CD4-positive, alpha-beta T cell treated with Interleukin-4 for 1 hour (primary cell): Measurements from ENCODE around the gene KLC3.
A peak's percentile ranks its signal among the peaks of the same experiment; 100 is the strongest.
"Not testable (repeated sequence)": the region's sequence is repeated elsewhere in the genome, so short reads cannot be mapped to it uniquely, and the experiment has no call there.

Experiments used
- DNase-seq, 2 donors: peaks; one replicate each; pipeline ENCODE4 v3.0.0-alpha.2; 2020 to 2022

KLC3 gene

DNA sequence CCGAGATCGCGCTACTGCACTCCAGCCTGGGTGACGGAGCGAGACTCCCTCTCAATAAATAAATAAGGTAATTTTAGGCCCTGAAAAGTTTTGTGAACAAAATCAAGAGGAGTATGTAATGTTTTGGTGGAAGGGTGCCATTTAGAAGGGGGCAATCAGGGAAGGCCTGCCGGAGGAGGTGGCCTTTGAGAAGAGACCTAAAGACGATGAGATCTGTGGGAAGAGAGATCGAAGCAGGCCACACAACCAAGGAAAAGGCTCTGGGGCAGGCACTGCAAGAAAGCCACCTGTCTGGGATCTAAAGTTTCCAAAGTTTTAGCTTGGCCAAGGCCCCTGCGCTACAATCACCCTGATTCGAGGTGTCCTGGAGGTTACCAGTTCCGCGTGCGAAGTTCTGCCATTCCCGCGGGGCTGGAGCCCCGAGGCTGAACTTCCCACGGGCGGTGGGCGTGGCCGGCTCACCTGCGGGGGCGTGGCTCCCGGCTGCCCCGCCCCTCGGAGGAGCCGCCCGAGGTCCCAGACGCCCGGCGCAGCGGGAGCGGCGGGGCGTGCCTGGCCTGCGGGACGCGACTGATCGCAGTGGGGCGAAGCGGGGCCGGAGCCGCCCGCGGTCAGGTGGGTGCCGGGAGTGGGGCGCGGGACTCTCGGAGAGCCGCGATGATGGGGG lies at the start of gene KLC3:
Gene KLC3, plus strand, starts transcription at position 519 of the 667 bp plus-strand sequence. CDS start 4,792 bp downstream, outside the sequence.
- peak in 1 of 2 donors; percentile 23 for DNase-seq

DNA sequence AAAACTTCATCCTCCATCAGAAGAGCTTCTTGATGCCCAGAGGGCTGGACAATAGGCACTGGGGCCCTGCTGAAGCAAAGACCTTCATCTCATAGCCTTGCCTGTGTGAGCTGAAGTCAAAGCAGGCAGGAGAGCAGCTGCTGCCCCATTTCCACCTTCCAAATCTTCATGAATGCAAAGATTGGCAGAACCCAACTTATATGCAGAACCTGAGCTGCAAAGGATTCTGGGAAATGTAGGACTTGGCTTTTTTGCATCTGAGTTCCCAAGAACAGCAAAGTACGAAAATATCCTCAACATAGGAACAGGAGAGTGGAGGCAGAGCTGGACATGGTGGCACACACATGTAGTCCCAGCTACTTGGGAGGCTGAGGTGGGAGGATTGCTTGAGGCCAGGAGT lies 48.7 kb upstream of the KLC3 start:
- no peak for DNase-seq

DNA sequence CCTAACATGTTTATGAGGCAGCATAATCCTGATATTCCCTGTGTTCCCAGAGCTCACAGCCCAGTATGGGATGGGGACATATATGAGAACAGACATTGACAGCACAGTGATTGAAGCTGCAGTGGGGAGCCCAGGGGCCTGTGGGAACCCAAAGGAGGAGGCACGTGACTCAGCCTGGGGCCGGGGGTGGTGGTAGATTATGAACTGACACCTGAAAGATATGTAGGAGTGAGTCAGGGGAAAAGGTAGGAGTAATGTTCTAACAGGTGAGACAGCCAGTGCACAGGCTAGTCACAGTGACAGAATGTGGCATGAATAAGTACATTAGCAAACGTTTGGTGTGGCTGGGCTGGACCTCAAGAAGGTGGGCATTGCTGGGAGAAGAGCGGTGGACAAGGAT lies 46.9 kb upstream of the KLC3 start:
- no peak for DNase-seq

DNA sequence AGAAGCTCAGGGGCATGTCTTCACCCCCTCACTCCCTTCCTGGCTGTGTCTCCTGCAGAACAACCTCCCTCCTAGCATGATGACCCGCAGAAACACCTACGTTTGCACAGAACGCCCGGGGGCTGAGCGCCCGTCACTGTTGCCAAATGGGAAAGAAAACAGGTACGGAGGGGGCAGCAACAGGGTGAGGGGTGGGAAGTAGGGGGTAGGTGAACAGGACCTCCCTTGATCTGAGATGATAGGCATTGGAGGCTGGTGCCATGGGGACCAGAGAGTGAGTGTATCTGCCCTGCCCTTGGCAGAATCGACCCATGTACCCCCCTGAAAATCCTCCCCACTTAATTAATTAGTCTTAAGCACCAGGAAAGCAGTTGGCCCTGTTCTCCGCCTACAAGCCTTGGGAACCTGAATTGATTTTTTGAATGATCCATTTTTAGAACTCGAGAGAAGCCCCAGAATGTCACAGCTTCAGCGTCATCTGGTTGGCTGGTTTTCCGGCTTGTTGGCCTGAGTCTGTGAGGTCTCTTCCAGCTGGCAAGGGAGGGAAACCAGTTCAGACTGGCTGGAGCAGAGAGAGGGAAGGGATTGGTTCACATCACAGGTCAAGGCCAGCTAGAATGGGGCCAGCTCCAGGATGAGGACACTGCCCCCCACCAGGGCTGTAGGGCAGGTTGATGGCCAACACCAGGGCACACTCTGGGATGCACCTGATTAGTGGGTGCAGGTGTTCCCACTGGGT lies 46.1 kb upstream of the KLC3 start:
- no peak for DNase-seq

DNA sequence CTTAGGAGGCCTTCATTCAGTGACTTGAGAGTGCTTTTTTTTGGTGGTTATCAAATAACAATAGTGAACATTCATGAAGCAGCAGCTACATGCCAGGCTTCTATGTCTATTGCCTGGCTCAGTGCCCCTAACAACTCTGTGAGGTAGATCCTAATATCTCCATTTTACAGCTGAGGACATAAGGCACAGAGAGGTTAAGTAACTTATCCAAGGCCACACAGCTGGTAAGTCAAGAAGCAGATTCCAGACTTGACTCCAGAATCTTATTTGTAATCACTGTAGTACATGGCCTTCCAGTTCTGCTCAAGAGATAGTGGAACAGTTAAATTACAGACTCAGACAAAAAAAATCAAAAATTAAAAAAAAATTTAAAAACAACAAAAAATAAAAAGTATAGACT lies 44.7 kb upstream of the KLC3 start:
- no peak for DNase-seq

DNA sequence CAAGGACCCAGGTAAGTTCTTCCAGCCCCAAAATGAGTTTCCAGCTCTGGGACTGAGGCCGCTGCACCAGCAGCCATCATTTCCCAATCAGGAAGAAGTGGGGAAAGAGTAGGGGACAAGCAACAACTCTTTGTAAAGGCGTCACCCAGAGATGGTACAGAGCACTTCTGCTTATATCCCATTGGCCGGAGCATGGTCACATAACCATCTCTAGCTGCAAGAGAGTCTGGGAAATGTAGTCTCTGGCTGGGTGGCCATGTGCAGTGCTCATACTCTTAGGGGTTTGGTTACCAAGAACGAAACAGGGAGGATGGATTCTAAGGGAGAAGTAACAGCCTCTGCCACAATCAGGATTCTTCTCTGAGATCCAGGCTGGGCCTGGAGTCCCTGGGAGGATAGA lies 44.2 kb upstream of the KLC3 start:
- DNase-seq, result peak in 1 of 2 donors; percentile 51

DNA sequence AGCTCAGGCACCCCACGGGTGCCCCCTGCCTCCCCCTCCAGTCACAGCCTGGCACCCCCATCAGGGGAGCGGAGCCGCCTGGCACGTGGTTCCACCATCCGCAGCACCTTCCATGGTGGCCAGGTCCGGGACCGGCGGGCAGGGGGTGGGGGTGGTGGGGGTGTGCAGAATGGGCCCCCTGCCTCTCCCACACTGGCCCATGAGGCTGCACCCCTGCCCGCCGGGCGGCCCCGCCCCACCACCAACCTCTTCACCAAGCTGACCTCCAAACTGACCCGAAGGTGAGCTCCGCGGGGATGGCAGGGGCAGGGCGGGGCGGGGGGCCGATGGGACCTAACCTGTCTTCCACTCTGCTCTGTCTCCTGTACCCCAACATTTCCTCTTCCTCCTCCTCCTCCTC lies 42.9 kb upstream of the KLC3 start:
- no peak for DNase-seq

DNA sequence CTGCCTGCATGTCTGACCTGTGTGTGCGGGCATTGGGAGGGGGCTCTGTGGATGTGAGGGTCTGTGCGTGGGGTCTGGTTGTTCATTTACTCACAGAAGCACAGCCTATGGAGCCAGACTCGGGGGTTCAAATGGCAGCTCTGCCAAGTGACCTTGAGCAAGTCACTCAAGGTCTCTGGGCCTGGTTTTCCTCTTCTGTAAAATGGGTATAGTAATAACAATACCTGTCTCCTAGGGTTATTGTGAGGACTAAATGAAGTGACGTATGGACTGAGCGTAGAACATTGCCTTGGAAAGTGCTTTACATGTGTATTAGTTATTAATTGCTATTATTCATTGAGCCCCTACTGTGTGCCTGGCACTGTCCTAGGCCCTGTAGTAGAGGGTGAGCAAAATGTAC lies 42.3 kb upstream of the KLC3 start:
- DNase-seq, result no peak

DNA sequence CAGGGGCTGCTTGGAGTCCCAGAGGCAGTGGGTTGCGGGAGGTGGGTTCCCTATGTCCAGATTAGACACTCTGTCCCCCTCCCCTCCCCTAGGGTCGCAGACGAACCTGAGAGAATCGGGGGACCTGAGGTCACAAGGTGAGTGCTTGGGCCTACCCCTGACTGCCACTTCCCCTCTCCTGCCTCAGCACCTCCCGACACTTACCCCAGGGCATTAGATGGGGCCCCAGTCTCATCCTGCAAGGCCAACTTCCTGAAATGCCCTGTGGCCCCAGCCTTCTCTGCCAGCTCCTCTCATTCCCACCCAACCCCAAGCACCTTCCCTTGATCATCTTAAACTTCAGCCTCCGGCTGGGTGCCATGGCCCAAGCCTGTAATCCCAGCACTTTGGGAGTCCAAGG lies 40.8 kb upstream of the KLC3 start:
- no peak for DNase-seq

DNA sequence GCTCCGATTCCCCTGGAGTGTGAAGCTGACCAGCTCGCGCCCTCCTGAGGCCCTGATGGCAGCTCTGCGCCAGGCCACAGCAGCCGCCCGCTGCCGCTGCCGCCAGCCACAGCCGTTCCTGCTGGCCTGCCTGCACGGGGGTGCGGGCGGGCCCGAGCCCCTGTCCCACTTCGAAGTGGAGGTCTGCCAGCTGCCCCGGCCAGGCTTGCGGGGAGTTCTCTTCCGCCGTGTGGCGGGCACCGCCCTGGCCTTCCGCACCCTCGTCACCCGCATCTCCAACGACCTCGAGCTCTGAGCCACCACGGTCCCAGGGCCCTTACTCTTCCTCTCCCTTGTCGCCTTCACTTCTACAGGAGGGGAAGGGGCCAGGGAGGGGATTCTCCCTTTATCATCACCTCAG lies 38.1 kb upstream of the KLC3 start:
- DNase-seq, result no peak

DNA sequence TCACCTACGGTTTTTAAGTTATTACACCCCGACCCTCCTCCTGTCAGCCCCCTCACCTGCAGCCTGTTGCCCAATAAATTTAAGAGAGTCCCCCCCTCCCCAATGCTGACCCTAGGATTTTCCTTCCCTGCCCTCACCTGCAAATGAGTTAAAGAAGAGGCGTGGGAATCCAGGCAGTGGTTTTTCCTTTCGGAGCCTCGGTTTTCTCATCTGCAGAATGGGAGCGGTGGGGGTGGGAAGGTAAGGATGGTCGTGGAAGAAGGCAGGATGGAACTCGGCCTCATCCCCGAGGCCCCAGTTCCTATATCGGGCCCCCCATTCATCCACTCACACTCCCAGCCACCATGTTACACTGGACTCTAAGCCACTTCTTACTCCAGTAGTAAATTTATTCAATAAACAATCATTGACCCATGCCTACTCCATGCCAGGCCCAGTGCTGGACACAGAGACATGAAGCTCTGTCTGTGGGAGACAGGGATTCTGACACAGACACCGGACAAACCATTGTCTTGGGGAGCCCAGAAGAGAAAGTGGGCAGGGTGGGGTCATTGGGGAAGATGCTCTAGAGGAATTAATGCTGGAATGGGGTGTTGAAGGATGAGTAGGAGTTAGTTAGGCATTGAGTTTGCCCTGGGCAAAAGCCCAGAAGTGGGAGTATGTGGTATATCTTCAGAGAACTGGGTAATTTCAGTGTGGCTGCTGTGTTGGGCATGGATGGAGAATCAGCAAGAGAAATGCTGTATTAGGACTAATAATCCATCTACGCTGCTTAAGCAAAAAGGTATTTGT lies 37.1 kb upstream of the KLC3 start:
- no peak for DNase-seq

DNA sequence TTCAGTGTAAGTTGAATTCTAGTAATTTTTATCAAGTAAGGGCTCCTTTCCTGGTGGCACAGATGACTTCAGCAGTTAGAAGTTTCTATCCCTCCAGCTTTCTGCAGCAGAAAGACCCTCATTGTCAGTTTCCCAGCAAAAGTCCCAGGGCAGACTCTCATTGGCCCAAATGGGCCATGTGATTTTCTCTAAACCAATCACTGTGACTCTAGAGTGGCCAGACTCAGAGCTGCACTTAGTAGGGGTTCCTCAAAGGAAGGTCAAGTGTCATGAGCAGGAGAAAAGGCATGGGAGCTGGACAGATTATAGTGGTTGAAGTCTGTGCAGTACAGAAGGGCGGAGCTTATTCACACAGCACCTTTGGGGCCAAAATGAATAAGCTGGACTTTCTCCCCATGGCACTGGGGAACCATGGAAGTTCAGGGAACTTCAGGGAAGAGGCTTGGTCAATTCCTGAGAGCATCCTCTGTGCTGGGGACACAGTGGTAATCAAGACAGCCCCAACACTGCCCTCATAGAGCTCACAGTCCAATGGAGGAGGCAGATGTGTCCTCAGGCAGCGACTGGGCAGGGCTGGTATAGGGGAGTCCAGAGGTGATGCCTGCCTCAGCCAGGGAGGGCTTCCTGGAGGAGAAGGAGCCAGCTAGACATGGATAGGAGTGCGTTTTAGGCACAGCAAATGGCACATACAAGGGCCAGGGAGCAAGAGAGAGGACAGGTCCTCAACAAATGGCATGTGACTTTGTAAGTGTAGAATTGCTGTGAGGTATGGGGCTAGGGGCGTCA lies 36.2 kb upstream of the KLC3 start:
- no peak for DNase-seq

DNA sequence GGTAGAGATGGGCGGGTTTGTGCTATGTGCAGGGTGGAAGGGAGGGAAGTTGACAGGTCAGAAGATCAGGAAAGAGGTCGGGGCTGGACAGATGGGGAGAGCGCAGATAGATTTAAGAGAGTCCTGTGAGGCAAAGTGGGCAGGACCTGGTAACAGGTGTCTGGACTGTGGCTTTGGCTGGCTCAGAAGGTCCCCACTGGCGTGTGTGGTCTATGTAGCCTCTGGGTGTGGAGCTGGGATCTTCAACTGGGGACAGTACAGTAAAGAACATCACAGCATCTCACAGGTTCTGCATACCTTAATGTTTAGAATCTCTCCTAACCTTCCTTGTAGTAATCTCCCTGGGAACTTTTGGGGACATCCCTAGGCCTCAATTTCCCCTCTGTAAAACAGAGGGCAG lies 35.5 kb upstream of the KLC3 start:
- no peak for DNase-seq

DNA sequence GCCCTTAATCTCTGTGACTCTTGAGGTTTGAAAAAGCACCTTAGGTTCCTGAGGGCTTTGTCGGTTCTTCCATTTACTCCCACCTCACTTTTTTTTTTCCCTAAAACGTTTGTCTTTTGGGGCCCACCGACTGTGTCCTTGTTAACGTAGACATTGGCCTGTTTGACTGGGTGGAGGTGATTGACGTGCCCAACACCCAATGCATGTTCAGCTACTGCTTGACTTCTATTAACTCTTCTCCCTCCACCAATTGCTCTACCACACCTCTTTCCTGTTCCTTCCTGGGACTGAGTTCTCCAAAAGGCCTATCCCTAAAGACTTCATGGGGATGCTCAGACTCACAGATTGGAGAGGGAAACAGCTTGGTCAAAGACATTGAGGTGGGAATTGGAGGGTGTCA lies 35.1 kb upstream of the KLC3 start:
- no peak for DNase-seq

DNA sequence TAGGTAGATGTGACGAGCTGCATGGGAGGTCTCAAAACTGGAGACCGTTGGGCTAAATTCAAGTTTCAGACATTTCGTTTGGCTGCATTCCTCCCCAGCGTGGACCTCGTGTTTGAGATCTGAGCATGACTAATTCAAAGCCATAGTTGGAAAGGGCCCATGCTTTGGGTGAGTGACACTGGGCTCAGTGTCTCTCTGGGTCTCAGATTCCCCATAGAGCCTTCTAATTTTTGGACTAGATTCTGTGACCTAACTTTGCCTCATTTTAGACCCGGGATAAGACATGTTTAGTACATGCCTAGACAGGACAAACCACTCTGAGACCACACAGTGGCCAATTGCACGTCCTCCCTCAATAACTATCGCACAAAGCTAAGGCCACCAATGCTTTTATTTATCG lies 34.5 kb upstream of the KLC3 start:
- no peak for DNase-seq

DNA sequence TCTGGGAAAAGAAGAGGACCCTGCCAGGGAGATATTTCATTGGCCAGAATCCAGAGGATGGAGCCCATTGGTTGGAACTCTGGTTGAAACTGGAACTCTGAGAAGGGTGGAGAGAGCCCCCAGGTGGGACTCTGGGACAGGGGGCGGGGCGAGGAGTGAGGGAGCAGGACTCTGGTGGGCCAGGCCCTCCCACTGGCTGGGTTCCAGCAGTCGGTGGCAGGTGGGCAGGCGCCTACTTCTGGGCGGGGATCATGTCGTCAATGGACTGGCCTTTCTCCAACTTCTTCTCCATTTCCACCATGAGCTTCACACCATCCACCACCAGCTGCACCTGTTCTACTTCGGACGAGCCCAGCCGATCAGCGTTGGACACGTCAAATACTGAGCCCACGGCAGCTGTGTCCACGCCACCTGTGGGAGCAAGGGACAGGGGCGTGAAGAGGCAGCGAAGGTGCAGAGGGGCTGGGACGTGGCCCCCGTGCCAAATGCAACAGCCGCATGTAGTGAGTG lies 34.0 kb upstream of the KLC3 start:
- DNase-seq, result no peak

DNA sequence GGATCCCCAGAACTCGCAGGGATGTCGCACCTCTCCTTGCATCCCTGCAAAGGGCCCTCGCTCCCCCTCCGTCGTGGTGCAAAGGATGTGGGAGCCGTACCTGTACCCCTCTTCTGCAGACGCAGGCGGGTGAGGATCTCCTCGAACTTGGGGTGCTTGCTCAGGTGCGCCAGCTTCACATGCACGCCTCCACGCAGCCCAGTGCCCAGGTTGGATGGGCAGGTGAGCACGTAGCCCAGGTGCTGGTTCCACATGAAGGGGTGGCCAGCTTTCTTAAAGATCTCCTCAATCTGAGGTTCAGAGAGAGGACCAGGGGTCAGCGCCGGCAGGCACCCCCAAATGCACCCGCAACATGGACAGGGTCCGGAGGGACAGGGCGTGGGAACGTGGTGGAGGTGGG lies 33.2 kb upstream of the KLC3 start:
- DNase-seq, result no peak

DNA sequence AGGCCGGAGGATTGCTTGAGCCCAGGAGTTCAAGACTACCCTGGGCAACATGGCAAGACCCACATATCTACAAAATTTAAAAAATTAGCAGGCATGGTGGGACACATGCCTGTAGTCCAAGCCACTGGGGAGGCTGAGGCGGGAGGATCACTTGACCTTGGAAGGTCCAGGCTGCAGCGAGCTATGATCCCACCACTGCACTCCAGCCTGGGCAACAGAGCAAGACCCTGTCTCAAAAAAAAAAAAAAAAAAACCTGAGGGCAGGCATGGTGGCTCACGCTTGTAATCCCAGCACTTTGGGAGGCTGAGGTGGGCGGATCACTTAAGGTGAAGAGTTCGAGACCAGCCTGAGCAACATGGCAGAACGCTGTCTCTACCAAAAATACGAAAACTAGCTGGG lies 31.2 kb upstream of the KLC3 start:
- DNase-seq, result not testable (repeated sequence)

DNA sequence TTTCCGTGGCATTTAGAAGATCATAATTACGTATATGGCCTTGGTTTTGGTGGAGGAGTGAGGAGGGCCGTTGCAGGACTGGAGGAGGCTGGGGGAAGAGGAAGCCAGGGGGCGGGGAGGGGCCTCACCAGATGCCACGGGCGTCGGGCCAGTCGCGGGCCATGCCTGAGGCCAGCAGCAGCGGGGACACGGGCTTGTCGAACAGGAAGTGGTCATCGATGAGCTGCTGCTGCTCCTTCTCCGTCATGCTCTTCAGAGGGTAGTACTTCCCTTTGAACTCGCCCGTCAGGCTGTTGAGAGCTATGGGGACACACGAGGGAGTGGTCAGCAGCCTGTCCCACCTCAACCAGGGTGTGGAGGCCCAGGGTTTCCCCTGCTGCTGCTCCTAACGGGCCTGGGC lies 28.9 kb upstream of the KLC3 start:
- peak in 1 of 2 donors; percentile 30 for DNase-seq

DNA sequence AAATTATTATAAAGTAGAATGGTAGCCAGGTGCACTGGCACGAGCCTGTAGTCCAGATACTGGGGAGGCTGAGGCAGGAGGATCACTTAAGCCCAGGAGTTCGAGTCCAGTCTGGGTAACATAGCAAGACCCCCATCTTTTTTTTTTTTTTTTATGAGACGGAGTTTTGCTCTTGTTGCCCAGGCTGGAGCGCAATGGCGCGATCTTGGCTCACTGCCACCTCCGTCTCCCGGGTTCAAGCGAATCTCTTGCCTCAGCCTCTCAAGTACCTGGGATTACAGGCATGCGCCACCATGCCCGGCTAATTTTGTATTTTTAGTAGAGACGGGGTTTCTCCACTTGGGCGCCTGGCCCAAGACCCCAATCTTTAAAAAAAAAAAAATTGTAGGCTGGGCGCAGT lies 28.3 kb upstream of the KLC3 start:
- DNase-seq, result not testable (repeated sequence)

DNA sequence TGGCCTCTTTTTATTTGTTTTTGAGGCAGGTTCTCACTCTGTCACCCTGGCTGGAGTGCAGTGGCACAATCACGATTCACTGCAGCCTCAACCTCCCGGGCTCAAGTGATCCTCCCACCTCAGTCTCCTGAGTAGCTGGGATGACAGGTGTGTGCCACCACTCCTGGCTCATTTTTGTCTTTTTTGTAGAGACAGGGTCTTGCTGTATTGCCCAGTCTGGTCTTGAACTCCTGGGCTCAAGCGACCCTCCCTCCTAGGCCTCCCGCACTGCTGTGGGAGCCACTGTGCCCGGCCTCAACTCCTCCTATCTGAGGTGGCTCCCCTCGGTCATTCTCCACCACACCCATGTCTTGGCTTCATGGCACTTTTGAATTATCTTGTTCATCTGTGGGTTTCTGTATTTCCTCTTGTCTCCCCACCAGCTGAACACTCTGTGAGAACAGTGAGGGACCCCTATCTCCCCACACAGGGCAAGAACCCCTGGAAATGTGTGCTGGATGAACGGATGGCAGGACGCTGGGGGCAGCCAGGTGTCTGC lies 25.8 kb upstream of the KLC3 start:
- no peak for DNase-seq

DNA sequence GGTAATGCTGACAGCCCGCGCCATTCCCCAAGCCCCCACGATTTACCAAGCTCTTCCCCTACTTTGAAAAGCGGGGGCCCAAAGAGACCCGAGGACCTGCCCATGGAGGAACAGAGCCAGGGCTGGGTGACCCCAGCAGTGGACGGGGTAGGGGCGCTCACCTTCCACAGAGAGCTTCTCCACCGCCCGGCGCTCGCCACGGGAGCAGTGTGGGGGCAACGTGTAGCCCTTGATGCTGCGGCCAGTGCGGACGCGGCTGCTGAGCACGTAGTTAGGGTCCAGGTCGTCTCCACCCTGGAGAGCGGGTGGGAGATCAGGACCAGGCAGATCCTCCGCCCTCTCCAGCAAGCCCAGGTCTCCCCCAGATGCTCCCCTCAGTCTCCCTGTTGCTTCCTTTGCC lies 25.2 kb upstream of the KLC3 start:
- DNase-seq, result no peak
